ENCODE measurements around the gene DBR1. TPM values are rescaled to one million over a fixed set of nuclear protein-coding genes. Genes with fewer than 3 reads are reported as not detected.

DBR1 gene
- total and polyA plus RNA-seq, 4 donors = 6.2 to 20.8 (median 12.3) TPM

GRCh38 chr3:138197058-138197457 is 22.3 kb upstream of the DBR1 start:
- no peak for ATAC-seq (ENCODE audit: insufficient read depth, low FRiP score)
- TF ChIP-seq, protein P1, sequence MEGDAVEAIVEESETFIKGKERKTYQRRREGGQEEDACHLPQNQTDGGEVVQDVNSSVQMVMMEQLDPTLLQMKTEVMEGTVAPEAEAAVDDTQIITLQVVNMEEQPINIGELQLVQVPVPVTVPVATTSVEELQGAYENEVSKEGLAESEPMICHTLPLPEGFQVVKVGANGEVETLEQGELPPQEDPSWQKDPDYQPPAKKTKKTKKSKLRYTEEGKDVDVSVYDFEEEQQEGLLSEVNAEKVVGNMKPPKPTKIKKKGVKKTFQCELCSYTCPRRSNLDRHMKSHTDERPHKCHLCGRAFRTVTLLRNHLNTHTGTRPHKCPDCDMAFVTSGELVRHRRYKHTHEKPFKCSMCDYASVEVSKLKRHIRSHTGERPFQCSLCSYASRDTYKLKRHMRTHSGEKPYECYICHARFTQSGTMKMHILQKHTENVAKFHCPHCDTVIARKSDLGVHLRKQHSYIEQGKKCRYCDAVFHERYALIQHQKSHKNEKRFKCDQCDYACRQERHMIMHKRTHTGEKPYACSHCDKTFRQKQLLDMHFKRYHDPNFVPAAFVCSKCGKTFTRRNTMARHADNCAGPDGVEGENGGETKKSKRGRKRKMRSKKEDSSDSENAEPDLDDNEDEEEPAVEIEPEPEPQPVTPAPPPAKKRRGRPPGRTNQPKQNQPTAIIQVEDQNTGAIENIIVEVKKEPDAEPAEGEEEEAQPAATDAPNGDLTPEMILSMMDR (IDR thresholded peaks at IDR 0.05; ENCODE audit: control extremely low read depth, extremely low read depth) = no peak
- H3K4me1 ChIP-seq (ENCODE audit: control insufficient read depth in 5 of 5, insufficient read depth in 5 of 5, low read length in 5 of 5) = peaks cover 0 to 8% (median 0%) of the 10 kb centered on the region in 5 donors
- H3K9me3 ChIP-seq (ENCODE audit: control insufficient read depth in 4 of 4, insufficient read depth in 3 of 4, low read length in 3 of 4) = no peaks in the 10 kb centered on the region
- H3K36me3 ChIP-seq (ENCODE audit: control insufficient read depth in 4 of 4, insufficient read depth in 4 of 4, low read length in 4 of 4) = peaks cover 0 to 7% (median 3%) of the 10 kb centered on the region in 4 donors
- WGBS, 2 donors = 79 to 88% methylated on average over 5 of the region's 5 CpGs
- no peak overlapping the region for H3K27ac ChIP-seq (ENCODE audit: low read depth in 1 of 2, low read length in 1 of 2)
- no peaks in the 10 kb centered on the region for H3K27me3 ChIP-seq (ENCODE audit: control insufficient read depth in 3 of 3, insufficient read depth in 3 of 3, low read length in 2 of 3)
- no peak overlapping the region for H3K9ac ChIP-seq (ENCODE audit: insufficient read depth in 1 of 2, low read length in 2 of 2)
- peak; percentile 9 to 64 (median 18) for DNase-seq
- H3K4me3 ChIP-seq = no peak overlapping the region

DNA sequence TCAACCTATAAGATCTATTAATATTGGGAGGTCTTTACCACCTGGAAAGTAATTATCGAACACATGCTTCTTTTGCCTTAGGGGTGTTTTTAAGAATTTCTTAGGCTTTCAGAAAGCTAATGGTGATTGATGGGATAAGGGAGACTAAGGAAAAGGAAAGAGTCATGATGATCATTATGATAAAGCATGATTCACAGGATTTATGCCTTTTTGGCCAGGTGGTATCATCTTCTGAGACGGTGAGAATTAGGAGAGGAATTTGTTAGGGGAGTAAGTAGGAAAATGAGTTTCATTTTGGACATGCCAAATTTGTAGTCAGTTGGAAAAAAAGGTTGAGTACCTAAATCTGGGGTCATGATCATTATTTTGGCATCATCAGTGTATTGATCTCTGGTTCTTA is 21.3 kb upstream of the DBR1 start:
- H3K4me3 ChIP-seq = no peak overlapping the region
- no peak overlapping the region for H3K9ac ChIP-seq (ENCODE audit: insufficient read depth in 1 of 2, low read length in 2 of 2)
- peaks cover 0 to 13% (median 3%) of the 10 kb centered on the region in 4 donors for H3K36me3 ChIP-seq (ENCODE audit: control insufficient read depth in 4 of 4, insufficient read depth in 4 of 4, low read length in 4 of 4)
- ATAC-seq (ENCODE audit: insufficient read depth, low FRiP score) = no peak
- no peaks in the 10 kb centered on the region for H3K9me3 ChIP-seq (ENCODE audit: control insufficient read depth in 4 of 4, insufficient read depth in 3 of 4, low read length in 3 of 4)
- peaks cover 0 to 8% (median 0%) of the 10 kb centered on the region in 5 donors for H3K4me1 ChIP-seq (ENCODE audit: control insufficient read depth in 5 of 5, insufficient read depth in 5 of 5, low read length in 5 of 5)
- WGBS, 2 donors = 96 to 98% methylated on average over 2 of the region's 2 CpGs
- no peak overlapping the region for H3K27ac ChIP-seq (ENCODE audit: low read depth in 1 of 2, low read length in 1 of 2)
- DNase-seq = no peak
- no peaks in the 10 kb centered on the region for H3K27me3 ChIP-seq (ENCODE audit: control insufficient read depth in 3 of 3, insufficient read depth in 3 of 3, low read length in 2 of 3)
- TF ChIP-seq, protein P1 (IDR thresholded peaks at IDR 0.05; ENCODE audit: control extremely low read depth, extremely low read depth) = no peak

DNA sequence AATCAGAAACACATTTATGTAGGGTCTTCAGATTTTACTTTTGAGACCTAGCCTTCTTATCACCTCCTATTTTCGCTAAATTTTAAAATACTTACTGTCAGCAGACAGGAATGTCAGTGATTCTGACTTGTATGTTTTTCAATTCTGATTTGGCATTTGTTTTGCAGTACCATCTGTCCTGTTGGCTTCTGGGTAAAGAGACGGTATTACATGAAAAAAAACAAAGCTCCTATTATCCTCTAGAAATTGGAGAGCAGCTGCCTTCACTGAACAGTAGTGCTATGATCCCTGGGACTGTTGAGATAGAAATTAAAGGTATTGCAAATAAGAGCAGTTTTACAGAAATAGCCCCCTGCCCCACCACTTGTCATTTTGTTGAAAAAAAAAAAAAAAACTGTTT is 20.8 kb upstream of the DBR1 start:
- H3K27me3 ChIP-seq (ENCODE audit: control insufficient read depth in 3 of 3, insufficient read depth in 3 of 3, low read length in 2 of 3) = no peaks in the 10 kb centered on the region
- no peak overlapping the region for H3K4me3 ChIP-seq
- H3K9ac ChIP-seq (ENCODE audit: insufficient read depth in 1 of 2, low read length in 2 of 2) = no peak overlapping the region
- H3K9me3 ChIP-seq (ENCODE audit: control insufficient read depth in 4 of 4, insufficient read depth in 3 of 4, low read length in 3 of 4) = no peaks in the 10 kb centered on the region
- H3K27ac ChIP-seq (ENCODE audit: low read depth in 1 of 2, low read length in 1 of 2) = no peak overlapping the region
- peaks cover 0 to 8% (median 0%) of the 10 kb centered on the region in 5 donors for H3K4me1 ChIP-seq (ENCODE audit: control insufficient read depth in 5 of 5, insufficient read depth in 5 of 5, low read length in 5 of 5)
- no peak for ATAC-seq (ENCODE audit: insufficient read depth, low FRiP score)
- peaks cover 0 to 18% (median 3%) of the 10 kb centered on the region in 4 donors for H3K36me3 ChIP-seq (ENCODE audit: control insufficient read depth in 4 of 4, insufficient read depth in 4 of 4, low read length in 4 of 4)
- TF ChIP-seq, protein P1 (IDR thresholded peaks at IDR 0.05; ENCODE audit: control extremely low read depth, extremely low read depth) = no peak
- 79 to 96% methylated on average over 2 of the region's 2 CpGs for WGBS, 2 donors
- no peak for DNase-seq

Data from lung (tissue), 12 donors.